Measurements from ENCODE around the gene TMX3.

DNA sequence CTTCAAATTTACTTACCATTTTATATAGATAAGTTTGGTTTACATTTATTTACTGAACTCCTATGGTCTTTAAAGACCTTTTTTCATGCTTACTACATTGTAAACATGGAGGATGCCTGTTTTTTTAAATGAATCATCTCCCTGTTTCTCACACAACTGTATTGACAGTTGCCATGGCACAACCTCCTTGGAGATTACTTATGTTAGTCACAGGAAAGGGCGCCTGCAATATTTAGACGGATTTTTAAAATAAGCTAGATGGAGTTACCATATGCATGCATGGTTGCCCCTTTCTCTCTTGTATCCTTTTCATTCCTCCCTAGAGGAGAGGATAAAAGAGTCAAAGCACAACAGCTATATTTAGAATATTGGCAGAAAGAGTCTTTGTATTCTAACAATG, 48.2 kb upstream of the TMX3 start:
- TF ChIP-seq, protein P1, sequence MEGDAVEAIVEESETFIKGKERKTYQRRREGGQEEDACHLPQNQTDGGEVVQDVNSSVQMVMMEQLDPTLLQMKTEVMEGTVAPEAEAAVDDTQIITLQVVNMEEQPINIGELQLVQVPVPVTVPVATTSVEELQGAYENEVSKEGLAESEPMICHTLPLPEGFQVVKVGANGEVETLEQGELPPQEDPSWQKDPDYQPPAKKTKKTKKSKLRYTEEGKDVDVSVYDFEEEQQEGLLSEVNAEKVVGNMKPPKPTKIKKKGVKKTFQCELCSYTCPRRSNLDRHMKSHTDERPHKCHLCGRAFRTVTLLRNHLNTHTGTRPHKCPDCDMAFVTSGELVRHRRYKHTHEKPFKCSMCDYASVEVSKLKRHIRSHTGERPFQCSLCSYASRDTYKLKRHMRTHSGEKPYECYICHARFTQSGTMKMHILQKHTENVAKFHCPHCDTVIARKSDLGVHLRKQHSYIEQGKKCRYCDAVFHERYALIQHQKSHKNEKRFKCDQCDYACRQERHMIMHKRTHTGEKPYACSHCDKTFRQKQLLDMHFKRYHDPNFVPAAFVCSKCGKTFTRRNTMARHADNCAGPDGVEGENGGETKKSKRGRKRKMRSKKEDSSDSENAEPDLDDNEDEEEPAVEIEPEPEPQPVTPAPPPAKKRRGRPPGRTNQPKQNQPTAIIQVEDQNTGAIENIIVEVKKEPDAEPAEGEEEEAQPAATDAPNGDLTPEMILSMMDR (IDR thresholded peaks at IDR 0.05), result no peak
- TF ChIP-seq POLR2A (IDR thresholded peaks at IDR 0.05) (no peak), POLR2AphosphoS5 (IDR thresholded peaks at IDR 0.05) (no peak), EP300 (IDR thresholded peaks at IDR 0.05) (no peak)
